ES-I3 (cell line): ENCODE results near the gene MTHFSD.

ENCODE experiments used
- H3K36me3 ChIP-seq: 2 replicates; pipeline ENCODE4 v1.6.1; 2013; ENCODE audit warnings: mild to moderate bottlenecking, low read length, control low read depth, moderate library complexity; ENCODE audit not compliant: insufficient read depth
- H3K4me1 ChIP-seq: 2 replicates; pipeline ENCODE4 v1.6.1; 2013; ENCODE audit warnings: mild to moderate bottlenecking, control low read depth, low read length; ENCODE audit not compliant: insufficient read depth
- H3K9ac ChIP-seq: 2 replicates; pipeline ENCODE4 v1.6.1; 2013; ENCODE audit warnings: low read depth, mild to moderate bottlenecking, low read length, moderate library complexity
- H3K9me3 ChIP-seq: 2 replicates; pipeline ENCODE4 v1.6.1; 2013; ENCODE audit warnings: mild to moderate bottlenecking, low read length, moderate library complexity; ENCODE audit not compliant: control insufficient read depth, insufficient read depth

MTHFSD gene

DNA sequence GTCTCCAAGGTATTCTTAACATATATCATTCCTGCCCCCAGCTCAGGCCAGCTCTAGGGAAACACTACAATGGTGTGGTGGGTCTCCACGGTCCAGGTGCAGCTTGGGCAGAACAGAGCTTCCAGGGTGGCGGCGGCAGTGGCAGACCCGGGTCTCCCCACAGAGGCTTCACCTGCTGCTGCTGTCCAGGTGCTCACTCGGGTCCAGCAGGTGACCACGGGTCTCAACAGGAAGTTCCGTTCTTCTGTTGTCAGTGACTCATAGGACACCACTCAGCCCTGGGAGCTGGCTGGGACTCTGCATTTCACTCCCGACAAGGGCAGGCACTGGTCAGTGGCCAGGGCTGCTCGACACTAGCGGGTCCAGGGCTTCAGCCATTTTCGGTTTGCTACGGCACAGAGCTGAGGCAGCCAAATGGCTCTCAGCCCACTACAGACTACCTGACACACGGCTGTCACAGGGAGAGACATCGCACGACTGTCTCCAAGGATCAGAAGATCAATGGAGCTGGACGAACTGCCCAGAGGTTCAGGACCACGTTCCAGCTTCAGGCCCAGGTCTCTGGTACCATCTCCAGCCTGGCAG is 16.7 kb downstream of the MTHFSD start:
- Histone ChIP-seq H3K9me3 (no peaks in the 10 kb centered on the region), H3K4me1 (no peaks in the 10 kb centered on the region), H3K9ac (no peak overlapping the region), H3K36me3 (no peaks in the 10 kb centered on the region; the same call in 1 of the 2 replicates)

GRCh38 chr16:86537486-86537885 is 17.5 kb downstream of the MTHFSD start:
- H3K9ac ChIP-seq, result no peak overlapping the region
- H3K9me3 ChIP-seq, result no peaks in the 10 kb centered on the region
- no peaks in the 10 kb centered on the region; the same call in 1 of the 2 replicates for H3K36me3 ChIP-seq
- no peaks in the 10 kb centered on the region for H3K4me1 ChIP-seq

DNA sequence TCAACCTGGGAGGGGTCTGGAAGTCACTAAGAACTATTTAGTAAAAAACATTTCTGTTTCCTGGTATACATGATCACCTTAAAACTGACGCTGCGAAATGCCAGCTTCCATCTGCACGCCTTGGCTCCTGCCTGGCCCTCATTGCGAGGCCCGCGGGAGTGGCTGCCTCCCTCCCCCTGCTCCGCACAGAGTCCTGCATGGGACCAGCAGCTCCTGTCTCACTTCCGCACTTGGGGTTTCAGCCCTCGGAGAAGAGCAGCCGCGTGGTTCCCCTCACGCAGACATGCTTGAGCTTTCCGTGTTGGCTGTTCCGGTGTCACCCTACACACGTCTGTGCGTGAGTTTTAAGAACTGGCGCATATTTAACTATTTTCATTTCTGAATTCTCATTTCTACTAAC is 18.4 kb downstream of the MTHFSD start:
- no peaks in the 10 kb centered on the region for H3K9me3 ChIP-seq
- no peaks in the 10 kb centered on the region; the same call in 1 of the 2 replicates for H3K36me3 ChIP-seq
- H3K4me1 ChIP-seq, result no peaks in the 10 kb centered on the region
- no peak overlapping the region for H3K9ac ChIP-seq

DNA sequence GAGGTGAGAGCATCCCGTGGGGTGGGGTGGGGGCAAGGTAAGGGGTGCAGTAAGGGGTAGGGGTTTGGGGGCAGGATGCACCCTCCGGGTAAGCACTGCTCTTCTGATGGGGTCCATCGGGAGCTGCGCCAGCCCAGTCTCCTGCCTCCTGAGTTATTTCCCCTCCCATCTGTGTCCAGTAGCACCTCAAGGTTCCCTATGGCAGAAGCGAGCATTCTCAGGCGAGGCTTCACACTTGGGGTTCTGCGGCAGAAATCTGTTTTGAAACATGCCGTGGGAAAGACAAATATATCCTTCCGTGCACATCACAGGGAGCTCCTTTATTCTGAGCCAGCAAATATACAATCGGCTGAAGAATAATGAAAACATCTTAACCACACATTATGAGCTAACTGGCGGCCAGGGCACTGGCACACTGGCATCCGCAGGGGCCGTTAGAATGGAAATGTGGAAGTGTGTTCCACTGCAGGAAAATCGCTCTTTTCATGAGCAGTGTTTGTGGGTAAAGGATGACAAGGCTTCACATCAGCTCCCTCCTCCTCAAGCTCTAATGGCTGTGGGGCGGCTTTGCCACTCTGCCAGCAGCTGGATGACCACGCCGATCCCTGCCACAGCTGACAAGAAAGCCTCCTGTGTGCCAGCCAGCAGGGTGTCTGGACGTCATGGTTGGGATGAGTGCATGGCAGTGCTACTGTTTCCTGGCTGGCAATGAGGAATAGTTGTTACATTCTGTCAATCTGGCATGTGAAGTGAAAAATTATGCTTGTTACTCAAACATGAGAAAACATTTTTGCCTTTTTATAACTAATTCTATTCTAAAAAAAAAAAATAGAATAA is 20.0 kb downstream of the MTHFSD start:
- Histone ChIP-seq H3K9ac (no peak overlapping the region), H3K4me1 (no peaks in the 10 kb centered on the region), H3K36me3 (no peaks in the 10 kb centered on the region; the same call in 1 of the 2 replicates), H3K9me3 (no peaks in the 10 kb centered on the region)

DNA sequence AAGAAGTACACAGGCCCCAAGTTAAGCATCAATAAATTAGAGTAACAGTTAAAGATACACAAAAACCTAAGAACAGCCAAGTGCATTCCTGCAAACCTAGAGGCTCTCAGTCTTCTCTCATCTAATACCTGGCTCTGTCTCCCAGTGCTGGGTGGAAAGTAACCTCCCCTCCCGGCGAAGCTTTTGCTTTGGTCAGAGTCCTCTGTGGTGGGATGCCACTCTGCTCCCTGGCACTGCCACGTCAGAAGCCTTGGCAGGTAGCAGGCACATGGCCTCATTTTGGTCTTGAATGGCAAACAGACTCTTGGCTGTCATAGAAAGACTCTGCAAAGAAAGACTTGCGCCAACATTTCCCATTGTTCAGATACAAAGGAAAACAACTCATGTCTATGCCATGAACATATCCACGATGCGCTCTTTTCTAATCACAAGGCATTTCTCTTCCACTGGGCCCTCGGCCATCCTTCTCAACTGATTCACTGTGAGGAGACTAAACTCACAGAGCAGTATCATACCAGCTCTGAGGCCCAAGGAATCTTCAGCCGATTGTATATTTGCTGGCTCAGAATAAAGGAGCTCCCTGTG is 21.2 kb downstream of the MTHFSD start:
- H3K36me3 ChIP-seq, result no peaks in the 10 kb centered on the region
- H3K9ac ChIP-seq, result no peak overlapping the region
- H3K9me3 ChIP-seq, result no peaks in the 10 kb centered on the region
- no peaks in the 10 kb centered on the region for H3K4me1 ChIP-seq

DNA sequence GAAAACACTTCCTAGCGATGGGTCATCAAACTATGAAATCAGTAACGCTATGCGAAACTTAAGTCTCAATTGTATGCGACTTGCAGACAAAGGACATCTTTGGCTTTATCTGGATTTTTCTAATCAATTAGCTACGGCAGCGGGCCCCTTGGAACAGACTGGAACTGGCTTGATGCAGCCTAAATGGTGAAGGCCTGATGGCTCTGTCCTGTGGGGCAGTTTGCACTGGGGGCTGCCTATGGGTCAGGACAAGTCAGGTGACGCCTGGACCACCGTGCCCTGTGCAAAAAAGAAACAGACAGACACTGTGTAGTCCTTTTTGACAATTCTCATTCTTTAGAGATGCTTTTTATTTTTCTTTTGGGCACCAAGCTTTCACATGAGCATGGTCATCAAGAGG is 22.0 kb downstream of the MTHFSD start:
- H3K9me3 ChIP-seq, result no peaks in the 10 kb centered on the region
- H3K9ac ChIP-seq, result no peak overlapping the region
- no peaks in the 10 kb centered on the region for H3K4me1 ChIP-seq
- H3K36me3 ChIP-seq, result no peaks in the 10 kb centered on the region

- no peak overlapping the region for H3K9ac ChIP-seq
- H3K4me1 ChIP-seq, result no peaks in the 10 kb centered on the region
- no peaks in the 10 kb centered on the region for H3K9me3 ChIP-seq
- no peaks in the 10 kb centered on the region for H3K36me3 ChIP-seq
Observed at GRCh38 chr16:86532526-86532815, 22.6 kb downstream of the MTHFSD start.

DNA sequence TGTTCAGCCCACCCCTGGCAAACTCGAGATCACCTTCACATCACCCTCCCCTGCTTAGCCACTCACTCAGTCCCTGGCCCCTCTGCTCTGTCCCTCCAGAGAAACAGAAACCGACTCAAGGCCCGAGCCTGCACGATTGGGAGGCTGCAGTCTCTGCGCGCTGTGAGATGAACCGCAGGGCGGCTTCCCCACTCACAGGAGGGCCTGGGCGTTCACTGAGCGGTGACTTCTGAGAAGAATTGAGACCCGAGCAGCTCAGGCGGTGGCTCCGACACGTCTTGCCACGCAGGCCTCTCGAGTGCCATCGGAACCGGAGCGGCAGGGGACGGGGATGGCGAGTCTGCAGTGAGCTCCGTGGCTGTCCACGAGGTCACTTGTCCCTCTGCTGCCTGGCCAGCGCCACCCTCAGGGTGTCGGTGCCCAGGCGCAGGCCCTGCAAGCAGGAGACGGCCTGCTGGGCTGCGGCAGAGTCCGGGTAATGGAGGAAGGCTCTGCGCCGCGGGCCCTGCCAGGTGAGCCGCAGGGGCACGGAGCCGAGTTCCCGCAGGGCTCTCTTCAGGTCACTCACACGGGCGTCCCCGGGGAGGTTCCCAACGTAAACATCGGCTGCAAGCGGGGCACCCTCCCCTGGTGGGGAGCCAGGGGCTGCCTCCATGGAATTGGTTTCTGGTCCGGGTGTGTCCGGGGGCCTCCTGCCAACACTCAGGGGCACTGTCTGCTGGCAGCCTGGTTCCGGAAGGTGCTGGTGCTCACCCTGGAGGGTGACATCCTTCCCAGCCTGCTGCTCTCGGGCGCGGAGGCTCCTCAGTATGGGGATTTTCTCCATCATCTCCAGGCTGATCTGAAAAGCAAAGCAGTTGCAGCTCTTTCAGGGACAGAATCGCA is 23.2 kb downstream of the MTHFSD start:
- Histone ChIP-seq H3K36me3 (no peaks in the 10 kb centered on the region), H3K4me1 (no peaks in the 10 kb centered on the region), H3K9ac (no peak overlapping the region), H3K9me3 (no peaks in the 10 kb centered on the region)

DNA sequence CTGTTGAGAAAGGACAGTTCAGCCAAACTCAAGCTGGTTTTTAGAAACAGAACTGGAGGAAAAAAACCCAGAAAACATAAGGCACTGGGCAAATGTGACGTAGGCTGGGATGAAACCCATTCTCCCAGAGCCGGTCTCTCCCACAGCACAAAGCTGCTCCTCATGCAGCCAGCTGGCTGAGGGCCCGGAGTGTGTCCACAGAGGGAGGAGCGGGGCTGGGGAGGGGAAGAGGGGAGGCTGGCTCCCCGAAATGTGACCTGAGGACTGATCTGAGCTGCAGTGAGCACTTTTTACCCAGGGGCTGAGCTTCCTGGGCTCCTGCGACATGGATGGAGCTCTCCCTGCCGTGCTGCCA is 23.9 kb downstream of the MTHFSD start:
- no peaks in the 10 kb centered on the region for H3K9me3 ChIP-seq
- H3K4me1 ChIP-seq, result no peaks in the 10 kb centered on the region
- H3K9ac ChIP-seq, result no peak overlapping the region
- no peaks in the 10 kb centered on the region for H3K36me3 ChIP-seq

DNA sequence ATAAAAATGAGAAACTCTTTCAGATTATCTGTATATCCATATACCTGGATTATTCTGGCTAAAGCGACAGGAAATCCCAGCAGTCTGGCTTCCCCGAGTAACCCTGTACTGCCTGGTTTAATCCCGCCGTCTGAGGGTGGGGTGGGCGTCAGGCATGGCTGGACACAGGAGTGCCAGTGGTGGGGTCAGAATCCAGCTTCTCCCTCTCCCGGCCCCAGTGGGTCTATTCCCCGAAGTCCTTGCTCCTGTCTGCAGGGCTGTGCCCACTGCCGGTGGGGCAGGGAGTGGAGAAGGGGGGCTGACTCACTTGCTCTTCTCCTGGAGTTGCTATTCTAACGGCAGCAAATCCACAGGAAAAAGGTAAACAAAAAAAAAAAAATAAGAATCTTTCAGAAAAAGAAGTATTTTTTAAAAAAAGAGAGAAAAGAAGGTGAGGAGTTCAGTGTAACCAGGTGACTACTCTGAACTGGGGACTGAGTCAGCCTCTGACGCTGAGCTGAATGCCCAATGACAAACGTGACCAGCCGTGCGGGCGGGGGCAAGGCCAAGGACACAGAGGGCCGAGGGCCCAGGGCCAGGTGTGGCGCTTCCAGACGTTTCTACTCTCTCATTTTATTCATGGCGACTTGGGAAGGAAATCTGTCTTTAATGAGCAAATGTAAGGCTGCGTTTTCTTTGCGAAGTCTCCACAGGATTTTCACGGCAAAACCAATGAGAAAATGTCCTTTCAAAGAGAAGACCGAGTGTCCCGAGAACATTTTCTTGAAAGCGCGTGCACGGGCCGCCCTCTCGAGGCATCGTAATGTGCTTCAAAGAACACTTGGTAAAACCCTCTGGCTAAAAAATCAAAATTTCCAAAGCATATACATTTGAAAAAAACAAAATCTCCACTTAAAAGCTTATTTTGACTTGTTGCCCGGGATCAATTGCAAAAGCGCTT is 24.5 kb downstream of the MTHFSD start:
- no peaks in the 10 kb centered on the region for H3K36me3 ChIP-seq
- H3K9ac ChIP-seq, result no peak overlapping the region
- no peaks in the 10 kb centered on the region for H3K4me1 ChIP-seq
- H3K9me3 ChIP-seq, result no peaks in the 10 kb centered on the region

DNA sequence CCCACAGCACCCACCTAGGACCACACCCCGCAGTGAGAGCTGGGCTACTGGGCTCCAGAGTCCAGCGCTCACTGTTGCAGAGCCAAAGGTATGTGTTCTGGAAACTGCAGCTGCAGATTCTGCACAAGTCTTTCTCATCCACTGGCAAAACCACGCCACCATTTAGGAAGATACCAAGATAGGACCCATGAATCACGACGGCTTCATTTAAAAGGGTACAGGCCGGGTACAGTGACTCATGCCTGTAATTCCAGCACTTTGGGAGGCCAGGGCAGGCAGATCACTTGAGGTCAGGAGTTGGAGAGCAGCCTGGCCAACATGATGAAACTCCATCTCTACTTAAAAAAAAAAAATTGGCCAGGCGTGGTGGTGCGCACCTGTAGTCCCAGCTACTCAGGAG is 25.9 kb downstream of the MTHFSD start:
- no peaks in the 10 kb centered on the region for H3K9me3 ChIP-seq
- H3K36me3 ChIP-seq, result no peaks in the 10 kb centered on the region
- no peak overlapping the region for H3K9ac ChIP-seq
- no peaks in the 10 kb centered on the region for H3K4me1 ChIP-seq

DNA sequence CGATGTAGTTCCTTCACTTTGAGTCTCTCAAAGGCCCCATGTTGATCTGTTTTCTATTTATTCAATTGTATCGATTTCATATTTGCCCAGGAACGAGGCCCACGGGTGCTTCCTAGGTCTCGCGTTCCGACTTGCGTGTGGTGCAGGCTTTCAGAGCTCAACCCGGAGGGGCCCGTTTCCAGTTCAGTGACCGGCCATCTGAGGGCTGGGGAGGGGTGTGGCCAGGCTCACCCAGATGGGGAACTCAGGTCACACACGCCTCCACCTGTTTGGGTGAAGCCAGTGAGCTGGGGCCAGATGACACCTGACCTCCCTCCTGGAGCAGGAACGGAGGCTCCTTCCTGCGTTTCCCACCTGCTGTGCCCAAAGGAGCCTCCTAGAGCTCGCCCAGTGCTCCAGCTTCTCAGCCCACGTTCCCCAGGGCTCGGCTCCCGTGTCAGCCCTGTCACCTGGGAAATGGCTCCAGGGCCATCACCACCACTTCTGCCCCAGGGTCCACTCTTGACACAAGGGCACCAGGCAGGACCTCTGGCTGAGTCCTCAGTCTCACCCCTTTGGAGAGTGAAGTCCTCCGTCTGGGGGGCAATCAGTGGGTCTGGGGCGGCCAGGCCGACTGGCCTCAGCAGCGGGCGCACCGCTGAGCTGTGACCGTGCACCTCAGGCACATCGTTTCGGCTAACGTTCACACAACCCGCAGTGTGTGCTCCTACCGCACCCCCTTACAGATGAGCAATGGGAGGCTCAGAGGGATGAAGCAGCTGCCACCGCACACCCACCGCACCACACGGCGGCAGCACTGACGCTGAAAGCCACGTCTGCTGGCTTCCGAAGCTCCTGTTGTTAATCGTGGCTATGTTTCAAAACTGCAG is 26.7 kb downstream of the MTHFSD start:
- Histone ChIP-seq H3K9ac (no peak overlapping the region), H3K9me3 (no peaks in the 10 kb centered on the region), H3K4me1 (no peaks in the 10 kb centered on the region), H3K36me3 (no peaks in the 10 kb centered on the region)

- Histone ChIP-seq H3K9ac (no peak overlapping the region), H3K36me3 (no peaks in the 10 kb centered on the region), H3K4me1 (no peaks in the 10 kb centered on the region), H3K9me3 (no peaks in the 10 kb centered on the region)
Observed at GRCh38 chr16:86527366-86527765, 27.7 kb downstream of the MTHFSD start.
